ENCODE data around the gene PACRG.

The PACRG gene

DNA sequence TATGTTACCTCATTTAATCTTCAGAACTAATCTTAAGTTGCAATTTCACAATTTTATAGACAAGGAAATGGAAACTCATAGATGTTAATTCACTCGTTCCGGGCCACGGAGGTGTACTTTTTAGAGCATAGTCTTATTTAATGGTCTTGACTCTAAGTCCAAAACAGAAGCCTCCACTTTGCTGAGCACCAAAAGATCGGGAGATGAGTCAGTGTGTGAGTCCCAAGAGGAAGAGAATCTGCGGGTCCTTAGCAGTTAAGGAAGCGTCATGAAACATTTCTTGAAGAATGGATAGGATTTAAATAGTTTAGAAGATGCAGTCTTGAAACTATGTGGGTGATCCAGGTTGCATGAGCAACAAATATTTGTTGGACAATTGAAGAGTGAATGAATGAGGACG, 454.9 kb downstream of the PACRG start:
- no peak for DNase-seq

DNA sequence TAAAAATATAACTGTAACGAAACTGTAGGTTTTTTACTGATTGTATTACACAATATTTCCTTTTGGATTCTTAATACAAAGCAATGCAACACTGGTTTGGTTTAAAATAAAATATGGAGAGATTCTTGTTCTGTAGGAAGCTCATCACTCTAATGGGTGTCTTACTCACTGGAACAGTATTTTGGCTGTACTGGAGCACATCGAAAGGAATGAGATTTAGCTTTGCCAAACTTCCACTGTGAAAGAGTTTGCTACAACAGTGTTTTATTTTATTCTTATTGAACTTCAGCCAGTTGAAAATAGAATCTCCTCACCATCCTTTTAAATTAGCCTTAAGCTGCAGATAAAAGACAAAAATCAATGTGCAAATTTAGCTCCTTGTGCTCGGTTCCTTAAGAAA, 456.0 kb downstream of the PACRG start:
- no peak for DNase-seq

DNA sequence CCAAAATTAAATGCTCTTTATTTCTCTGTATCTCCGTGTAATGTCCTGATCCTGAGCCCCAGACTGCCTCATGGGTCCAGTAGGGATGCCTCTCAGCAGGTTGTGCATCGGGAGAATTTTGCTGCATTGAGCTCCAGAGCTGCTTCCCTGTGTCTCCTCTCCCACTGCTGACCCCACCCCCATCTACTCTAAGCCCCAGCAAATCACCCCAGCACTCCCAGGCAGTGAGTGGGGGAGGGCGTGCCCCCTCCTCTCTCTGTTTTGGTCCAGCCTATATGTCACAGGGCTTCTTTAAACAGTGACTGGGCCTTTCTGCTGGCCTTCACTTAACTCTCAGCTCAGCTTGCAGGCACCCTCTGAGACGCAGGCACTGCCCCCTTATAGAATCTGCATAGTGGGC, 458.0 kb downstream of the PACRG start:
- no peak for DNase-seq

DNA sequence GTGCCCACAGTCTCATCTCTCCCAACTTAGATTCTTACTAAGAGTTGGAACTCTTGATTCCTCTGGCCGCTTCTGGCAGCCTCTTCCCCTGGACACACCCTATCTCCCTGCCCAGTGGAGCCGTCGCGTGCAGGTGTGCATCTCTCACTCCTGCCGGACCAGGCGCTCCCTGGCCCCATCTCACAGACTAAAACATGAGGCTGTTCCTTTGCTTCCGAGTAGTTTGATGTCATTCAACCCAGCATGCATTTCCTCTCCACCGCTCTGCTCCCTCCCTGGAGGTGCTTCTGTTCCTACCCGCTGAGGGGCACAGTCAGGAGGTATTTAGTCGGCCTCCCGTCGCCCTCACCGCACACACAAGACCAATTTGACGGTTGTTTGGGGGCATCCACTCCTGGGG, 458.8 kb downstream of the PACRG start:
- no peak for DNase-seq

DNA sequence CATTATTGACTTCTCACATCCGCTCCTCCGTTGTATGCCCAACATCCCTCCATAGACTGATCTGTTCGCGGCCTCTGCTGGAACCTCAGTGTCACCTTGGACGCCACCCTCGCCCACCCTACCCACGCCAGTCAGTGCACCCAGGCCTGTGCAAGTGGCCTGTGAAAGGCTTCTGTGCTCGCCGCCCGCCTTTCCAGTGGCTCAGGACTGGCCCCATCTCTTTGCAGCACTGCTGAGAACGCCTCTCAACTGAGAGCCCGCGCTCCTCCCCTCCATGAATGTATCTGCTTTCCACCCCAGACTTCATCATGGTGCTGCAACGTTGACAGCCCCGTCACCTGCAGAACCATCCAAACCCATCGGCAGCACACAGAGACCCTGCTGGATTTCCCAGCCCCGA, 459.4 kb downstream of the PACRG start:
- DNase-seq: no peak

DNA sequence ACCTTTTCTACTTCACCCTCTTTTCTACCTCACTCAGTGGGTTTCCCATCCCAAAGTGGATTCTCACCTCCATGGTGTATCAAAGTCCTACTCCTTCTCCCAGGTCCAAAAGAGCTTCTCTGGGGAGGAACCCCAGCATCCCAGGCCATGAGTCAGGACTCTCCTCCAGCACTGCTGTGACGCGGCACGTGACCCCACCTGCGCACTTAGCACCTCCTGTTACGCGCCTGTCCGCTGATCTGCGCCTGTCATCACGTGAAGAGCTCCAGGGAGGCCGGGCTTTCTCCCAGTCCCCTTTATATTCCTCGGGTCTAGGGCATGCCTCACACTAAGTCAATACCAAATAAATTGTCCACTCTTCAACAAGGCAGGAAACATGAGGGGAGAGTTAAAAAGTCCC, 459.8 kb downstream of the PACRG start:
- DNase-seq: no peak

DNA sequence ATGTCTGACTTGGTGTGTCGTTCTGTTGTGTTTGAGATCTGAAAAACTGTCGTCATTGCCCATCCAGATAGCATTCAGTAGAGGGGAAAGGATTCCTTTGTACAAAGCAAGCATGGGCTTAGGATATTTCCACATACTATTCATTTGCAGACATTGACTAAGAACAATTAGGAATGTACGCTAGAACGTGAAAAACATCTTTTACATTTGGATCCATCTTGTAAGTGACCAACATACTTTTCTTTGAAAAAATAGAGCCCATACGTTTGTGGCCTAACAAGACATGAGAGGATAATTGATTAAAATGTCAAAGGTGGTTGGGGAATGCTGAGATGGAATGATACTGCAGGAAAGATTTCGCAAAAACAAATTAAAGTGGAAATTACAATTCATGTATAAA, 461.0 kb downstream of the PACRG start:
- DNase-seq: no peak

DNA sequence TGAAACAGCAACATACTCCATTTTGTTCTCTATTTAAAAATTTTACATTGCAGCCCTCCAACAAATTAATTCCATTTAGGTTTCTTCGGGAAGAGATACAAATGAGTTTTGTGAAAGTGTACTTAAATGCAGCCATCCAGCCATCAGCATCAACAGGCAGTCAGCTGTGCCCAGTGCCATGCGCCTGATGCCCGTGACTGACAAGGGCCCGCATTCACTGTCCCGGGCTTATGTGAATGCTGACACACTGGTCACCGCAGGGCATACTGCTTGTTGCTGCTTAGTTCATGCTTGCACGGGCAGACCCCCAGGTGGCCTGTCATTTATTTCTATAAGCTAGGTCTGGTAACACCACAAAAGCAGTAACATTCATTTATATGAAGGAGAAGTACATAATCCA, 461.8 kb downstream of the PACRG start:
- DNase-seq: no peak

DNA sequence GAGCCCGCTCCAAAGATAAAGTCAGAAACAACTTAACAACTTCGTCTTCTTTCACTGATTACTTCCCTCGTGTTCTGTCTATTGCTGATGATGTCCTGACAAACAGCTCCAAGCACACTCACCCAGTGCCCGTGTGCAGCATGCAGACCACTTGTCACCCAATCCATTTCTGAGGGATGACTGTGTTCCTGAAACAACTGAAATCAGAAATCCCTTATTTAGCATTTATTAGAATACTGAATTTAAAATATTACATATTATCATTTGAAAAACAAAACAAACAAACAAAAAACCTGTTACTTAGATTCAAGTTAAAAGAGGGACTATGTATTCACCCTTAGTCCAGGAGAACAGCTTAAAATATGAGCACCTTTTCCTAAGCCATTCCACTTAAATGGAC, 463.0 kb downstream of the PACRG start:
- DNase-seq: no peak

DNA sequence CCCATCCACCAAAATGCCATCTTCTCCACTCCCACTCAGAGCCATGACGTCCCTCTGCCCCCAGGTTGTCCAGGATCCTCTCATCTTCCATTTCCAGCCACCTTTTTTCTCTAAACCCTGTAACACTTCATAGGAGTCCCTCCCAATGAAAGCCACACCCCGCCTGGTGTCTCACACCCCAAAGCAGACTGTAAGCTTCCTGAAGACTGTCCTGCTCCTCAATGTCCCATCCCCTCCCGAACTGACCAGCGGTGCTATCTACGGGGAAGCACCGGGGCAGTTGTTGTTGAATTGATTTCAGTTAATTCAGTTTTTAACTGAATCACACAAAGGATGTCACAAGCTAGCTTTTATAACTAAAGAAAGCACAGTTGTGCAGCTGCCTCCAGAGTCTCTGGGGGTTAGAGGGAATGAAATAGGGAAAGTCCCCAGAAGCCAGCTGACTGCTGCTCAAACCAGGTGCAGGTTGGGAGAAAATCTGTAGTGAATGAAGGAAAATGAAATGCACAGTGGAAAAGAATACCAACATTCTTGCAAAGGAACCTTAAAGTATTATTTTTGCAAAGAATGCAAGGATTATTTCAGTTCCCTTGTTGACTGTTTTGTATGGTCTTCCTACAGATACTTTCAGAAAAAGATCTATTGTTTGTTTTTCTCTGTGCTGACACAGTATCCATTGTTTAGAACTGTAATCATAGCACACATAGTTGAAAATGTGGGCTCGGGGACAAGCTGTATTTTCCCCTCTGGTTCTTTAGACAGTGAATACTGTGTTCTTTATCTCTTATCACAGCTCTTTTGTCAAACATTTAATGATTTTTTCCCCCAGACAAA, 464.1 kb downstream of the PACRG start:
- no peak for DNase-seq

DNA sequence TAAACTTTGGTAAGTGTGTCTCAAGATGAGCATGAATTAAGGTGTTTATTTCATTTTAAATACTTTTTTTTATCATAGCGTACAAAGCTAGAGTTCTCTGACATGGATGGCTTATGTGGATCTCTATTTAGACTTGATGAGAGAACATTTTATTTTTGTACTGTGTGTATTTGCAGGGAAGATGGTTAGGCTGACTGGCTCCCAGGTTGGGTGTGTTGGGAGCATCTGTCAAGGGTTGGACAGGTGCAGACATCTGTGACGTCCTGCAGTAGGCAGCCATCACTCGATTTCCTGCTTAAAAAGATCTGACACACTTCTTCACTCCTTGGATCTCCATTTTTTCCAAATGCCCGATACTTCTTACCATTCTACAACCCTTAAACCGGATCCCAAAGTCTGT, 464.8 kb downstream of the PACRG start:
- DNase-seq: no peak

DNA sequence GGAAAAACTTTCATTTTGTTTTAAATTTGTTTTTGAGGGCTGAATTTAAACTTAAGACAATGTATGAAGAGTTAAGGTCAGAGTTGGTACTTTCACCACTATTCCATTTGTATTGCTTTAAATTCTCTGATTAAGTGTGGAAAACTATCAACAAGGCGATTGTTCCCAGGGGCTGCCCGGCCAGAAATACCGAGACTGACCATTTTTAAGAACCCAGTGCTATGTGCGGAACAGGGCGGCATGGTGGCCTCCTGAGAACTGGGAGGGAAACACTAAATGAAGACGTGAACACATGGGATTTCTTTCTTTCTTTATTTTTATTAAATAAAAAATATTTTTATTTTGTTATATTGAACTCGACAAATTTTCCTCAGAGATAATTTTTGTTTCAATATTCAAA, 465.6 kb downstream of the PACRG start:
- DNase-seq: no peak

DNA sequence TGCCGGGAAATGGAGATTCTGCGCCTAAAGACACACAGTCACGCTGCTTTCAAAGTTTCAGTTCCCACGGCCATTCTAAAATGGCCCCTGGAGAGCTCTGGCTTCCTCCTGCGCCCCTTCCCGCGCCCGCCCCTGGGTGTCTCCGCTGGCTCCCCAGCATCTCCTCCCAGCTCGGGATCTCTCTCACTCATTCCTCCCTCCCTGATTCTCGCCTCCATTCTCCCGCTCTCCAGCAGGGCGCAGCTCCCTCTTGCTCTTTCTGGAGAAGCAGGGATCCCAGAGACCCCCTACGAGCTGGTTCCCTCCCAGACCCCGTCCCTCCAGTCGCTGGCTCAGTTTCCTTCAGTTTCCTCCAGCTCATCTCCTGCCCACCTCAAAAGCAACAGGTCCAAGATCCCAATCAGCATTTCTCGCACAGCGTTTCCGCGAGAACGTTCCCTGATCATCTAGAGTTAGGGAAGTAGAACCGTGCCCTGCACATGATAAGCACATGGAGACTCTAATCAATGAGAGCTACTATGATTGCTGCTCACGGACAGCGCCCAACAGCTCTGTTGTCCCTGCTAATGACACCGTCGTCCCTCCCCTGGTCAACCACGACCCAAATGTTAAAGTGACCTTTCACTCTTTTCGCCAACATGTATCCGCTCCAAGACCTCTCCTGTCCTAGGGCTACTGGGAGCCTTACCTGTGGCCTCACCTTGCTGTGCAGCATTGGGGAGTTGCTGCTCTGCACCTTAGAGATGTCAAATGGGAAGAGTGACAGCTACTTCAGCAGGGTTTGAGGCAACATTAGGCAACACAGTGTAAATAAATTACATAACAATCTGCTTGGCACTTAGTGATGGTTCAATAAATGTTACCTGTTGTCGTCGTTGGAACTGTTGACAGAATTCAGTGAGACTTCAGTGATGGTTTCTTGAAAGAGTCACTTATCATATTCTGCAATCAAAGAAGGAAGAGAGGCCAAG, 468.2 kb downstream of the PACRG start:
- DNase-seq: no peak

DNA sequence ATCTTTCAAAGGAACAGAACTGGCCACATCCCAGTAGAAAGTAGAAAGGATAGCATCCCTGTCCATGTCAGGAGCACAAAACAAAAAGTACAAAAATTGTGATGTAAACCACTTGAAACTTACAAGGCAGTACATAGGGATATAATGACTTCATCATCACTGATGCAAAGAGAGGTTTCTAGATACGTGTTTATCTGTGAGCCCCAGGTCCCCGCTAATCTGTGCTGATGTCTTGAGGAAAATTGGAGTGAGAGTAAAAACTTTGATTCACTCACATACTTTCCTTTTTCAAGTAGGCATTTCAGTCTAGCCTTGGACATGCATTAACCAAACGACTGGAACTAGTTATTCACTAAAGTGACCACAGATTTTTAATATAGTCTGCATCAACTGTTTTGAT, 470.1 kb downstream of the PACRG start:
- DNase-seq: no peak

DNA sequence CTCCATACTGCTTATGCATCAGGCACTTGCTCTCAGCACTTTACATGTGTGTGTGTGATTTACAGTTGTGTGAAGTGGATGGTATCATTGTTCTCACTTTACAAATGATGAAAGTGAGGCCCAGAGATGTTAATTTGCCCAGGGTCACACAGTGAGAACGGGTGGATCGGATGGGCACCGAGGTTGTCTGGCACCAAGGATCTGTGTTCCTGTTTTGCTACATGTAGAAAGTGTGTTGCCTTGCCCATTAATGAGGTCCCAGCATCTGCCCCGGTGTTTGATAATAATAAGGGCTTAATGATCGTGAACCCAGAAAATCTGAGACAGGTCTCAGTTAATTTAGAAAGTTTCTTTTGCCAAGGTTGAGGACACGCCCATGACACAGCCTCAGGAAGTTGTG, 470.6 kb downstream of the PACRG start:
- no peak for DNase-seq

DNA sequence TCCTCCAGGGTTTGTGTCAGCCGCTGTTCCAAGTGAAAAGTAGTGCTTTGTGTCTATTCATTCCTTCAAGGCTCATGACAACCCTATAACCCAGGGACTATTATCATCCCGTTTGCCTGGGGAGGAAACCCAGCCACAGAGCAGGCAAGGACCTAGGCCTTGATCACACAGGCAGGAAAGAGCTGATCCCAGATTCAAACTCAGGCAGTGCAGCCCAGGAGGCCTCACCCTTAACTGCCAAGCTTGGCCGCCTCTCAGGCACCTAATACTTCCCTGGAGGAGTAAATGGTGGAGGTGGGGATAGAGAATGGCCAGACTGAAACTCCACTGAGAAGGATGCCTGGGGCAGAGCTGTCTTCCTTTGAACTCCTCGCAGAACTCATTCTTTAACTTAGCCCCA, 471.6 kb downstream of the PACRG start:
- DNase-seq: no peak

DNA sequence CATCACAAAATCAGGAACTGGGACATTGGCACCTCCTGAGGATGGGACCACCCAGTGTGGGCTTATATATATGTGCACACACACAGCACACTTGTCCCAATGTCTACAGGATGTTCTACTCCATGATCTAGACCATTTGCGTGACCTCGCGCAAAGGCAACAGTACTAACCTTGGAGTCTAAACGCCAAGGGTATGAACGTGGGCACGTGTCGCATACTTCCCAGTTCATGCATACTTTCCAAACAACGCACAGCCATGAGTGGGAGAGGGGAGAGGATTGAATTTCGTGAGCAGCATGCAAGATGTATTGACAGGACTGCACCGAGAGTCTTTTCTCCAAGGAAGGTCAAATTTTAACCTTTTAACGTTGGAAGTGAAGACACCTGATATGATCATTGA, 472.5 kb downstream of the PACRG start:
- DNase-seq: no peak

DNA sequence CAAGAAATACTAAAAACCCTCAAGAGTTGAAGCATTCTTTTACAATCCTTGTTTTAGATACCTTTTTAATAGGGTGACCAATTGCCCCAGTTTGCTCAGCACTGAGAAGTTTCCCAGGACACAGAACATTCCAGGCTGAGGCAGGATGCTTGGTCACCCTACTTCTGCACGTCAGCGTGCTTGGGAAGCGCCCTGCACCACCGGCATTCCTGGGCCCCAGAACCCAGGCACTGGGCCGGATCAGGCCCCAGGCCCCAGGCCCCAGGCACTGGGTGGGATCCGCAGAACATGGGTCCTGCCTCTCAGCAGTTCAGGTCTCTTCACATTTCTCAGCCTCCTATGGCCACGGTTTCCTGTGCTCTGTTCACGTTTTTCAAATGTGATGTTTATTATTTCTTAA, 472.9 kb downstream of the PACRG start:
- DNase-seq: no peak

DNA sequence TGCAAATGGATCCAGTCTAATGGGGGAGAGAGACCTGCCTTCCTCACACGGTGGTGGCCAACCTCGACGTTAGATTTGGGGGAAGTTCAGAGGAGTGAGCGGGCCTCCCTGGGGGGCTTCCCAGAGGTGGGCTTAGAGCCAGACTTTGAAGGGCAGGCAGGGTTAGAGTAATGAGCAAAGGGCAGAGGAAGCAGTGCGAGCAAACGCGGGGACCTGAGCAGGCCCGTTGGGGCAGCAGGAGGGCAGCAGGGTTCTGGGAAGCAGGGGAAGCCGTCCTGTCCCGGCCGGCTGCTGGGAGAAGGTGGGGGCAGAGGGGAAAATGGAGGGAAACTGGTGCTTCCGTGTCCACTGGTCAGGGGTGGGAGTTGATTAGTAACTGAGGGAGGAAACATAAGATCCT, 474.1 kb downstream of the PACRG start:
- DNase-seq: no peak

DNA sequence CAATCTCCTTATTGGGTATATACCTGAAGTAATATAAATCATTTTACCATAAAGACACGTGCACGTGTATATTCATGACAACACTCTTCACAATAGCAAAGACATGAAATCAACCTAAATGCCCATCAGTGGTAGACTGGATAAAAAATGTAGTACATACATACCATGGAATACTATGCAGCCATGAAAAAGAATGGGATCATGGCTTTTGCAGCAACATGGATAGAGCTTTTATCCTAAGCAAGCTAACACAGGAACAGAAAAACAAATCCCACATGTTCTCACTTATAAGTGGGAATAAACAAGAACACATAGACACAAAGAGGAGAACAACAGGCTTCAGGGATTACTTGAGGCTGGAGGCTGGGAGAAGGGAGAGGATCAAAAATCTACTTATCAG, 478.4 kb downstream of the PACRG start:
- DNase-seq: no peak

DNA sequence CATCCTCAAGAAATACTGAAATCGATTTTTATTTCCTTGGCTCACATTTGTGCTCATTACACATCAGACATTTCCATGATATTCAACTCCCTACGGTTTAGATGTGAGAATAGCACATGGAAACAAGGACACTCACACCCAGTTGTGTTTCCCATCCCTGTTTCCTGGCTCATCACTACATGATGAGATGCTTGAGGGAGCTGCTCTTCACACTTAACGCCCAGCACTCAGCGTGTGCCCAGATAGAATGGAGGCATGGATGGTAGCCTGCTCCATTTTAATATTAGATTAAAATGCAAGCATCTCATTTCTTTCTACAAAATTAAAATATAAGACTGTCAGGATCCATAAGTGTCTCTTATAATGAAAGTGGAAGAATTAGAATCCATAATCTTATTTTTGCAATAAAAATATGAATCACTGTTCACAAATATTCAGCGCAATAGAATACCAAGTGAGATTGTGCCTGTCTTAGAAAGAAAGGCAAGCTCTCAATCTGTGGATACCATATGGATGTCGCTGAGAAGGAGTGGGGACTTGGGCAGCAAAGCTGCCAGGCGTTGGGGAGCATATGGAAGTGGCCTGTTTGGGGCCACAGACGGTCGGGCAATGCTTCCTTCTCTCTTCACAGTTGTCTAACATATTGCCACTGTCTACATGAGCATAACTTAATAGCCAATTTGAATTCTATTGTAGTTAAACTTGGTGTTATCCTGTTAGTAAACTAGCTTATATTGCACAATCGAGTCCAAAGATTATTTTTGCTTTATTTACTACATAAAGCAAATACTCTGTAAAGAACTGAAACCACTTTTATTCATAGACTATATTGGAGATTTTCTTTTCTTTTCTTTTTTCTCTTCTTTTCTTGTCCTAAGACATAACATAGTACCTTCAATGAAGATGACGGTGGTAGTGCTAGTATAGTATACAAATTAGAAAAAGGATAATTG, 479.9 kb downstream of the PACRG start:
- no peak for DNase-seq

DNA sequence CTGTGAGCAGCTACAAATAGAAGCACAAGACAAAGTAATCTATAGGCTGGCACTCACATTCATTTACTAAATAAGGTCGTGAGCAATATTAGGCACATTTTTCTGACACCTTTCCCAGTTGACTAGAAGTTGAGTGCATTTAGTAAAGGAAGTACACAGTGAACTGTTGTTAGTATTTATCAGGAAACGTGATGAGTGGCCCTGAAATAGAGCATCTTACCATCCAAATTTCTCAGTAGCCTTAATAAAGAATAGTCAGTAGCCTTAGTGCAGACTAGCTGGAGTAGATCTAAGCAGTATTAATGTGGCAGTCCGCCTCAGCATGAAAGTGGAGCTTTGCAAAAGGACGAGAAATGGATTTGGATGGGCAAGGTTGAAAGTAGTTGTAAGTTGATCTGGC, 481.2 kb downstream of the PACRG start:
- no peak for DNase-seq

DNA sequence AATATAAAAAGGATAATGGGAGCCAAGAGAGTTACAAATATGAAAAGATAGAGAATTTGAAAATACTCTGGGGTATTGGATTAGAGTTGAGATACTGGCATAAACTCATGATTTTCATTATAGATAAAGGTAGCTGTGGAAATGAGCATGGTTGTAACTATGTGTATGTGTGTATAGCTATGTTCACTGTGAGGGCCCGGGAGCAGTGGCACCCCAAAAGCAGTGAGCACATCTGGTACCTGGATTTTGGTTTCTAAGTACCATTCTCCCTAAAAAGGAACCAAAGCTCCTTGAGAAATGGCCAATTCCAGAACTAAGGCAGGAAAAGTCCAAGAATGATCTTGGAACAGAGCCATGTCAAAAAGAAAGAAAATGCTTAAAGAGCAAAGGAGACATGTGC, 484.3 kb downstream of the PACRG start:
- no peak for DNase-seq

Measured in central memory CD4-positive, alpha-beta T cell (primary cell).